AG04449 (cell line): ENCODE data around the gene ELMOD3.

Source experiments
- CTCF ChIA-PET: fragments of 350-600 bp; formaldehyde crosslinking; extraction: SDS; loops from one replicate; lab custom pipeline; 2021; ENCODE audit warnings: antibody characterized with exemption; lab: Yijun Ruan, JAX
- POLR2A ChIA-PET: fragments of 400-600, 350-600 bp; formaldehyde crosslinking; extraction: SDS; loops from one replicate; lab custom pipeline; 2020; ENCODE audit warnings: antibody characterized with exemption, inconsistent platforms; lab: Yijun Ruan, JAX
- DNase-seq: peaks from one replicate; pipeline ENCODE4 v3.0.0-alpha.2; 2010; ENCODE audit warnings: low read depth, low spot score
- H3K4me3 ChIP-seq: 2 replicates; pipeline ENCODE4 v1.5.1; 2011; ENCODE audit warnings: low read depth, mild to moderate bottlenecking, control low read depth, low read length
- CTCF ChIP-seq: IDR thresholded peaks from one replicate; pipeline ENCODE4 v1.5.1; 2011; ENCODE audit warnings: mild to moderate bottlenecking, moderate library complexity, low read length, control low read depth, inconsistent platforms; ENCODE audit not compliant: insufficient read depth; ENCODE audit errors: missing control alignments

Gene ELMOD3

GRCh38 chr2:85396531-85397470 is 42.2 kb downstream of the ELMOD3 start:
- TF ChIP-seq CTCF, result no peak
- ChIA-PET POLR2A (no interaction called here), CTCF (interaction anchor here (1.4 kb wide), 1 partner anchor 25 kb away, joined by 3 read pairs; no protein-coding TSS in a partner anchor)
- no peak for DNase-seq
- H3K4me3 ChIP-seq, result no peak overlapping the region

GRCh38 chr2:85397925-85398331 is 43.4 kb downstream of the ELMOD3 start:
- H3K4me3 ChIP-seq, result no peak overlapping the region
- ChIA-PET POLR2A (no interaction called here), CTCF (interaction anchor here (0.9 to 1.4 kb wide), 2 partner anchors 22 to 23 kb away, joined by 3 read pairs; no protein-coding TSS in a partner anchor)
- no peak for TF ChIP-seq CTCF
- DNase-seq, result no peak

- no peak overlapping the region for H3K4me3 ChIP-seq
- no peak for DNase-seq
- no peak for TF ChIP-seq CTCF
- ChIA-PET POLR2A (no interaction called here), CTCF (interaction anchor here (0.9 to 1.4 kb wide), 2 partner anchors 21 to 23 kb away, joined by 3 read pairs; no protein-coding TSS in a partner anchor)
These were observed 44.0 kb downstream of the ELMOD3 start for GRCh38 chr2:85398426-85399182.

GRCh38 chr2:85399183-85399455 is 44.5 kb downstream of the ELMOD3 start:
- ChIA-PET POLR2A (no interaction called here), CTCF (interaction anchor here (2.2 kb wide), 1 partner anchor 8 kb away, joined by 5 read pairs; no protein-coding TSS in a partner anchor)
- TF ChIP-seq CTCF, result no peak
- DNase-seq, result no peak
- H3K4me3 ChIP-seq, result no peak overlapping the region

- no peak for DNase-seq
- ChIA-PET POLR2A (interaction anchor here (0.8 kb wide), 1 partner anchor 139 kb away, joined by 3 read pairs; the partner anchor contains the start of gene MAT2A), CTCF (interaction anchor here (0.8 to 2.2 kb wide), 4 partner anchors 9 to 152 kb away, joined by 3 to 6 read pairs (median 4); no protein-coding TSS in a partner anchor)
- TF ChIP-seq CTCF, result no peak
- H3K4me3 ChIP-seq, result no peak overlapping the region
These were observed 45.5 kb downstream of the ELMOD3 start for GRCh38 chr2:85400023-85400422.
